ENCODE data around the gene ARRB1.

The ARRB1 gene

DNA sequence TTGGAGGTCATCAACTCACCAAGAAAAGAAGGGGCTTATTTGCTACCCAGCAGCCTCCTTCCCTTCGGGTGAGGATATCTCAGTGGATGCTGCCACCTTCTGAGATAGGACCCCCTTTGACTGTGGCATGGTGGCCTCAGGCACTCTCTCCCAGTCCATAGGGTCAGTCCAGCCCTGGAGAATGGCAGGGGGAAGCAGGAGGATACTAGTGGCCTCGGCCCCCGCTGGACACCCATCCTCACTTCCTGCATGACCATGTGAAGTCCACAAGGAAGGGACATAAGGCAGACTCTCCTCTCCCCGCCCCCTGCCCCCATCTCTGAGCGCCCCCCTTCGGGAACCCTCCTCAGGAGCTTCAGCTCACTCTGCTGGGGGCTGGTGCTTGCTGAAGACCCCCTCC is 86.5 kb downstream of the ARRB1 start:
- TF ChIP-seq, protein P1, sequence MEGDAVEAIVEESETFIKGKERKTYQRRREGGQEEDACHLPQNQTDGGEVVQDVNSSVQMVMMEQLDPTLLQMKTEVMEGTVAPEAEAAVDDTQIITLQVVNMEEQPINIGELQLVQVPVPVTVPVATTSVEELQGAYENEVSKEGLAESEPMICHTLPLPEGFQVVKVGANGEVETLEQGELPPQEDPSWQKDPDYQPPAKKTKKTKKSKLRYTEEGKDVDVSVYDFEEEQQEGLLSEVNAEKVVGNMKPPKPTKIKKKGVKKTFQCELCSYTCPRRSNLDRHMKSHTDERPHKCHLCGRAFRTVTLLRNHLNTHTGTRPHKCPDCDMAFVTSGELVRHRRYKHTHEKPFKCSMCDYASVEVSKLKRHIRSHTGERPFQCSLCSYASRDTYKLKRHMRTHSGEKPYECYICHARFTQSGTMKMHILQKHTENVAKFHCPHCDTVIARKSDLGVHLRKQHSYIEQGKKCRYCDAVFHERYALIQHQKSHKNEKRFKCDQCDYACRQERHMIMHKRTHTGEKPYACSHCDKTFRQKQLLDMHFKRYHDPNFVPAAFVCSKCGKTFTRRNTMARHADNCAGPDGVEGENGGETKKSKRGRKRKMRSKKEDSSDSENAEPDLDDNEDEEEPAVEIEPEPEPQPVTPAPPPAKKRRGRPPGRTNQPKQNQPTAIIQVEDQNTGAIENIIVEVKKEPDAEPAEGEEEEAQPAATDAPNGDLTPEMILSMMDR (conservative IDR thresholded peaks at IDR 0.05; ENCODE audit: low read depth, low read length) = no peak
- H4K20me1 ChIP-seq (ENCODE audit: insufficient read depth) = no peaks in the 10 kb centered on the region
- no peak overlapping the region for H3K4me3 ChIP-seq (IDR thresholded peaks at IDR 0.05; ENCODE audit: insufficient read depth, low read depth, low read length)
- no peak overlapping the region for H3K27ac ChIP-seq
- H3K9ac ChIP-seq = no peak overlapping the region
- no peaks in the 10 kb centered on the region for H3K36me3 ChIP-seq (ENCODE audit: insufficient read depth)
- peaks cover 6% of the 10 kb centered on the region for H3K4me1 ChIP-seq (ENCODE audit: low read depth, poor library complexity, severe bottlenecking)
- no peak overlapping the region for H2AFZ ChIP-seq (ENCODE audit: low read depth)
- H3K27me3 ChIP-seq (ENCODE audit: insufficient read depth, low read depth) = no peaks in the 10 kb centered on the region
- no peaks in the 10 kb centered on the region for H3K79me2 ChIP-seq (ENCODE audit: insufficient read depth, low read depth)
- no peak overlapping the region for H3K4me2 ChIP-seq

GRCh38 chr11:75264356-75264755 is 87.1 kb downstream of the ARRB1 start:
- no peak overlapping the region for H2AFZ ChIP-seq (ENCODE audit: low read depth)
- H3K4me2 ChIP-seq = no peak overlapping the region
- H3K79me2 ChIP-seq (ENCODE audit: insufficient read depth, low read depth) = no peaks in the 10 kb centered on the region
- H3K27ac ChIP-seq = no peak overlapping the region
- no peak overlapping the region for H3K4me3 ChIP-seq (IDR thresholded peaks at IDR 0.05; ENCODE audit: insufficient read depth, low read depth, low read length)
- no peak overlapping the region for H3K9ac ChIP-seq
- no peaks in the 10 kb centered on the region for H3K27me3 ChIP-seq (ENCODE audit: insufficient read depth, low read depth)
- TF ChIP-seq, protein P1 (conservative IDR thresholded peaks at IDR 0.05; ENCODE audit: low read depth, low read length) = no peak
- no peaks in the 10 kb centered on the region for H4K20me1 ChIP-seq (ENCODE audit: insufficient read depth)
- no peaks in the 10 kb centered on the region for H3K36me3 ChIP-seq (ENCODE audit: insufficient read depth)
- H3K4me1 ChIP-seq (ENCODE audit: low read depth, poor library complexity, severe bottlenecking) = peaks cover 6% of the 10 kb centered on the region

DNA sequence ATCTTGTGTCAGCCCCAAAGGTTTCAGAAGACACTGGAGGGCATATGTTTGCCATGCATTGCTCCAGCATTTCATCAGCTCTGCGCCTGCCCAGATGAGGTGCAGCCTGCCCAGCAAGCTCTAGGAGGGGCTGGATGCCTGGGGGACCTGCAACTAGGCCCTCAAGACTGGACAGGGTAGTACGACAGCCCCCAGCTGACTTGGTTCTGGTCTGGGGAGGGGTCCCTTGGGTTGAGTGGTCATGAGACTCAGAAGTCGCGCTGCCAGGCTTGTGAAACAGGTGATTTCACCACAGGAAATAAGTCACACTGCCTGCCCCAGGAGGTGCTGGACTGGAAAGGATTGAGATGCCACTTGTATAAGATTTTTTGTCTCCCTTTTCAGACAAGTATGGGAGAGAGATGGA is 87.5 kb downstream of the ARRB1 start:
- Histone ChIP-seq H2AFZ (ENCODE audit: low read depth) (no peak overlapping the region), H4K20me1 (ENCODE audit: insufficient read depth) (no peaks in the 10 kb centered on the region), H3K4me1 (ENCODE audit: low read depth, poor library complexity, severe bottlenecking) (peaks cover 6% of the 10 kb centered on the region), H3K79me2 (ENCODE audit: insufficient read depth, low read depth) (no peaks in the 10 kb centered on the region), H3K27me3 (ENCODE audit: insufficient read depth, low read depth) (no peaks in the 10 kb centered on the region), H3K4me3 (IDR thresholded peaks at IDR 0.05; ENCODE audit: insufficient read depth, low read depth, low read length) (no peak overlapping the region), H3K36me3 (ENCODE audit: insufficient read depth) (no peaks in the 10 kb centered on the region), H3K27ac (no peak overlapping the region), H3K9ac (no peak overlapping the region), H3K4me2 (no peak overlapping the region)
- TF ChIP-seq, protein P1 (conservative IDR thresholded peaks at IDR 0.05; ENCODE audit: low read depth, low read length) = no peak

DNA sequence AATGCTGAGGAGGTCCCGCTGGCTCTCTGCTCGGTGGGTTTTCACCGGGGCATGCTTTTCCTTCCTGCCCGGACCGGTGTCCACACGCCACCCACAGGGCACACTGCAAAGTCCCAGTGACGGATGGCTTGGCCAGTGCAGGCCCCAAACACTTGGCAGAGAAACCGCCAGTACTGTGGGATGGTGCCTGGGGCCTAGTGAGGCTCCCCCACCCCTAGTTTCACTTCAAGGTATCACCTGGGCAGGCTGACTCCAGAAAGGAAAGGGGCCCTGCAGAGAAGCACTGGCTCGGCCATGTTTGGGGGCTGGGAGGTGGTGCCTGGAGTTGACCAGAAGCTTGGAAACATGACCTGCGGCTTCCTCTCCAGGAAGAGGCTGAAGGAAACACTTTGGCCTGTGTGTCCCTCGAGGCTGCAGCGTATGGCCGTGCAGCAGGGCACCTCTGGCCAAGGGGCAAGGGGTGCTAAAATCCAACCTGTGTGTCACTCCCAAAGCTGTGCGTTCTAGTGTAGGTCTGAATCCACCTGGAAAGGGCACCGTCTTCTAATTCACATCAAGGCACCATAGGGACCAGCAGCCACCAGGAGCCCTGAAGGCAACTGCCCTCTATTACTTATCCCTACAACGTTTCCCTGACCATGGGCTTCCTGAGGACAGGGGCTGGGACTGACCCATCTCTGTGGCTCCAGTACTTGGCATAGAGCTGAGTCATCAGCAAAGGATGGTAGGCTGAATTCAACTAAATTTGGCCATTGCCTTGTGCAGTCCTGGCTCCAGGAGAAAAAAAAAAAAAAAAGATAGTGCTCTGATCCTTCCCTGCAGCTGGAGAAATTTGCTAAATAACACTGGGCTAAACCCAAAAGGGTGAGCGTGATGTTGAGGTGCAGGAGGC is 88.3 kb downstream of the ARRB1 start:
- H3K79me2 ChIP-seq (ENCODE audit: insufficient read depth, low read depth) = no peaks in the 10 kb centered on the region
- H3K9ac ChIP-seq = no peak overlapping the region
- no peaks in the 10 kb centered on the region for H4K20me1 ChIP-seq (ENCODE audit: insufficient read depth)
- no peak overlapping the region for H3K4me2 ChIP-seq
- H3K27ac ChIP-seq = no peak overlapping the region
- no peak overlapping the region for H3K4me3 ChIP-seq (IDR thresholded peaks at IDR 0.05; ENCODE audit: insufficient read depth, low read depth, low read length)
- no peak overlapping the region for H2AFZ ChIP-seq (ENCODE audit: low read depth)
- H3K27me3 ChIP-seq (ENCODE audit: insufficient read depth, low read depth) = no peaks in the 10 kb centered on the region
- H3K36me3 ChIP-seq (ENCODE audit: insufficient read depth) = no peaks in the 10 kb centered on the region
- peaks cover 6% of the 10 kb centered on the region for H3K4me1 ChIP-seq (ENCODE audit: low read depth, poor library complexity, severe bottlenecking)
- TF ChIP-seq, protein P1 (conservative IDR thresholded peaks at IDR 0.05; ENCODE audit: low read depth, low read length) = no peak

Data from KMS-11 (cell line).